ENCODE data around the gene POU2F3.

The POU2F3 gene

DNA sequence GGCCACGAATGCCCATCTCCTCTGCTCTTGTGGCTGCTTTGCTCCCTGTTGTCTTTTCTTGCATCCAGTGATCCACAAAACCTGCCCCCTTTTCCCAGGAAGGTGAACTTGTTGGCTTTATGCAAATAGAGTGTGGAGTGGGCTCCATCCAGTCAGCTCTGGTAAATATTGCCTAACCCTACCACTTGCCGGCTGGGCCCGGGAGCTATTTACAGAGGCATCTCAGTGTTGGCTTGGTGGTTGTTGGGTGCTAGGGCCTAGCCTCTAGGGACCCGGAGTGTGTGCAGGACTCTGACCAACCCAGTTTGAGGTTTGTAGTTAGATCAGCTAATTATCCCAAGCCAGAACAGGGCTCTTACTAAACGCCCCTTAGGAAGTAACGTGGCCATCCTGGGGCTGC lies 44.3 kb downstream of the POU2F3 start:
- H3K9me3 Mint-ChIP-seq, result no peaks in the 10 kb centered on the region
- no peaks in the 10 kb centered on the region for H3K36me3 Mint-ChIP-seq (ENCODE audit: low read depth)
- H3K27ac Mint-ChIP-seq, result no peak overlapping the region
- no peak overlapping the region for H3K4me3 Mint-ChIP-seq
- DNase-seq (ENCODE audit: low spot score), result no peak
- H3K27me3 Mint-ChIP-seq (ENCODE audit: low read depth), result peaks cover 18% of the 10 kb centered on the region
- no peaks in the 10 kb centered on the region for H3K4me1 Mint-ChIP-seq (ENCODE audit: low read depth)

- no peak overlapping the region for H3K27ac Mint-ChIP-seq
- DNase-seq (ENCODE audit: low spot score), result no peak
- no peaks in the 10 kb centered on the region for H3K36me3 Mint-ChIP-seq (ENCODE audit: low read depth)
- H3K9me3 Mint-ChIP-seq, result no peaks in the 10 kb centered on the region
- H3K4me1 Mint-ChIP-seq (ENCODE audit: low read depth), result no peaks in the 10 kb centered on the region
- H3K27me3 Mint-ChIP-seq (ENCODE audit: low read depth), result peaks cover 25% of the 10 kb centered on the region
- no peak overlapping the region for H3K4me3 Mint-ChIP-seq
Measured at GRCh38 chr11:120285256-120285655, 45.3 kb downstream of the POU2F3 start.

DNA sequence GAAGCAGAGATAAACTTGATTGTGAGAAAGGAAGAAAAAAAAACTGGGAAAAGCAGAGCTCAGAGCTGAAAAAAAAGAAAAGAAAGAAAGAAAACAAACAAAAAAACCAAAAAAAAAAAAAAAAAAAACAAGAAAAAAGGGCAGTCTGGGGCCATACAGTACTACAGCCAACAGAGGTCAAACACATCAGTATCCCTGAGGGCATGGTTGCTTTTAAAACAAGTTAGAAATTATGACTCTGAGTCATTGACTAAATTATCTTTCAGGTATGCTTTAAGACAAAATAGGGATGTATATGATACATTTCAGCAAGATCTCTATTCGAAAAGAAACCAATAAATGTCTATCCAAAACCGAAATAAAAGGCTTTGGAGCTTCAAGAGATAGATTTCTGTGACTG lies 48.1 kb downstream of the POU2F3 start:
- no peak overlapping the region for H3K27ac Mint-ChIP-seq

DNA sequence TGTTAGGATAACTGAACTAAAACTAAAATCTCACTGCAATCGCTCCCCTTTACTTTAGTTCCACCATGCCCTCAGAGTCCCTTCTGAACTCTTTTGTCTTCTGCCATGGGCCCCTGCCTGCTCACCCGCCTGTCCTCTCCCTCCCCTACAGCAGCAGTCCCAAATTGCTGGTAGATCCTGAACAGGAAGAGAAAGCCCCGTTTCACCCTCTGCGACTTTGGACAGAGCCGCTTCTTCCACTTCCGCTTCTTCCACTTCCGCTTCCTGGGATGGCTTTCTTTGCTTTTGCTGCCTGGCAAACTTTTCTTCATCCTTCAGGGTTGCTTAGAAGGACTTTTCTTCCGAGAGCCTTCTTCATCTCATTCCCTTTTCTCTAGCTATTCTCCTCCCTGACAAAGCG lies 49.5 kb downstream of the POU2F3 start:
- no peak for DNase-seq (ENCODE audit: low spot score)
- Mint-ChIP-seq H3K27me3 (ENCODE audit: low read depth) (peaks cover 35% of the 10 kb centered on the region), H3K4me1 (ENCODE audit: low read depth) (no peaks in the 10 kb centered on the region), H3K36me3 (ENCODE audit: low read depth) (no peaks in the 10 kb centered on the region), H3K4me3 (no peak overlapping the region), H3K9me3 (no peaks in the 10 kb centered on the region), H3K27ac (no peak overlapping the region)

More for the DNA sequence above, 48.1 kb downstream of the POU2F3 start:
- no peak for DNase-seq (ENCODE audit: low spot score)
- Mint-ChIP-seq H3K4me1 (ENCODE audit: low read depth) (no peaks in the 10 kb centered on the region), H3K36me3 (ENCODE audit: low read depth) (no peaks in the 10 kb centered on the region), H3K9me3 (no peaks in the 10 kb centered on the region), H3K27me3 (ENCODE audit: low read depth) (peaks cover 29% of the 10 kb centered on the region), H3K4me3 (no peak overlapping the region)

DNA sequence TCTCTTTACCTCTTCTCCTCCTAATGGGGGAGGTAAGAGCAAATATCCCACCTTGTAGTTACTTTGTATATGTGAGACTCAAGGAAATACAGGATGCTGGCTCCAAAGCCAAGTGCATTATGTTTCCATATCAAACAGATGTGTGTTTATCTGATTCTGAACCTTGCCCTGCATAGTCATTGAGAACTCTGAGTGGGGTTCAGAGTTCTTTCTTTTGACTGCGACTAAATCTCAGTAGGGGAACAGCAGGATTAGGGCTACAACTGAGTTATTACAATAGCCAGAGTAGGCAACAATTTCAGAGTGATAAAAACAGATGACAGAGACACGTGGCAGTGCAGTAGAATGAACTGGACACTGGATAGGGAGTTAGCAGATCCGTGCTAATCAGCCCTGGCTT lies 51.0 kb downstream of the POU2F3 start:
- DNase-seq (ENCODE audit: low spot score), result no peak
- no peaks in the 10 kb centered on the region for H3K9me3 Mint-ChIP-seq
- no peaks in the 10 kb centered on the region for H3K4me1 Mint-ChIP-seq (ENCODE audit: low read depth)
- no peak overlapping the region for H3K27ac Mint-ChIP-seq
- H3K36me3 Mint-ChIP-seq (ENCODE audit: low read depth), result no peaks in the 10 kb centered on the region
- no peak overlapping the region for H3K4me3 Mint-ChIP-seq
- peaks cover 42% of the 10 kb centered on the region for H3K27me3 Mint-ChIP-seq (ENCODE audit: low read depth)

- no peak for DNase-seq (ENCODE audit: low spot score)
- peaks cover 45% of the 10 kb centered on the region for H3K27me3 Mint-ChIP-seq (ENCODE audit: low read depth)
- no peaks in the 10 kb centered on the region for H3K36me3 Mint-ChIP-seq (ENCODE audit: low read depth)
- no peaks in the 10 kb centered on the region for H3K9me3 Mint-ChIP-seq
- H3K27ac Mint-ChIP-seq, result no peak overlapping the region
- no peaks in the 10 kb centered on the region for H3K4me1 Mint-ChIP-seq (ENCODE audit: low read depth)
- no peak overlapping the region for H3K4me3 Mint-ChIP-seq
Measured at GRCh38 chr11:120293038-120293800, 53.3 kb downstream of the POU2F3 start.

GRCh38 chr11:120294096-120294495 lies 54.2 kb downstream of the POU2F3 start:
- H3K4me3 Mint-ChIP-seq, result no peak overlapping the region
- H3K27me3 Mint-ChIP-seq (ENCODE audit: low read depth), result peaks cover 43% of the 10 kb centered on the region
- no peak overlapping the region for H3K27ac Mint-ChIP-seq
- H3K36me3 Mint-ChIP-seq (ENCODE audit: low read depth), result no peaks in the 10 kb centered on the region
- DNase-seq (ENCODE audit: low spot score), result no peak
- no peaks in the 10 kb centered on the region for H3K9me3 Mint-ChIP-seq
- no peaks in the 10 kb centered on the region for H3K4me1 Mint-ChIP-seq (ENCODE audit: low read depth)

GRCh38 chr11:120295099-120295498 lies 55.2 kb downstream of the POU2F3 start:
- Mint-ChIP-seq H3K4me3 (no peak overlapping the region), H3K36me3 (ENCODE audit: low read depth) (no peaks in the 10 kb centered on the region), H3K27ac (no peak overlapping the region), H3K27me3 (ENCODE audit: low read depth) (peaks cover 34% of the 10 kb centered on the region), H3K4me1 (ENCODE audit: low read depth) (no peaks in the 10 kb centered on the region), H3K9me3 (no peaks in the 10 kb centered on the region)
- no peak for DNase-seq (ENCODE audit: low spot score)

DNA sequence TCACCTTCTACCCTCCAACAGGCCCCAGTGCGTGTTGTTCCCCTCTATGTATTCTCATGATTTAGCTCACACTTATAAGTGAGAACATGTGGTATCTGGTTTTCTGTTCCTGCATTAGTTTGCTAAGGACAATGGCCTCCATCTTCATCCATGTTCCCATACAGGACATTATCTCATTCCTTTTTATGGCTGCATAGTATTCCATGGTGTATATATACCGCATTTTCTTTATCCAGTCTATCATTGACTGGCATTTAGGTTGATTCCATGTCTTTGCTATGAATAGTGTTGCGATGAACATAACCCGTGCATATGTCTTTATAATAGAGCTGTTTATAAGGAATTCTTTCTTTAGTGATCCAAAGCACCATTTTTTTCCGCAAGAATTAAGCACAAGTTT lies 56.6 kb downstream of the POU2F3 start:
- H3K4me3 Mint-ChIP-seq, result no peak overlapping the region
- no peaks in the 10 kb centered on the region for H3K4me1 Mint-ChIP-seq (ENCODE audit: low read depth)
- no peaks in the 10 kb centered on the region for H3K9me3 Mint-ChIP-seq
- DNase-seq (ENCODE audit: low spot score), result no peak
- no peak overlapping the region for H3K27ac Mint-ChIP-seq
- peaks cover 29% of the 10 kb centered on the region for H3K27me3 Mint-ChIP-seq (ENCODE audit: low read depth)
- no peaks in the 10 kb centered on the region for H3K36me3 Mint-ChIP-seq (ENCODE audit: low read depth)

GRCh38 chr11:120298461-120298860 lies 58.5 kb downstream of the POU2F3 start:
- DNase-seq (ENCODE audit: low spot score), result no peak
- Mint-ChIP-seq H3K27ac (no peak overlapping the region), H3K27me3 (ENCODE audit: low read depth) (peaks cover 28% of the 10 kb centered on the region), H3K36me3 (ENCODE audit: low read depth) (no peaks in the 10 kb centered on the region), H3K4me1 (ENCODE audit: low read depth) (no peaks in the 10 kb centered on the region), H3K9me3 (no peaks in the 10 kb centered on the region), H3K4me3 (no peak overlapping the region)

GRCh38 chr11:120302001-120302805 lies 62.3 kb downstream of the POU2F3 start:
- no peaks in the 10 kb centered on the region for H3K9me3 Mint-ChIP-seq
- no peak overlapping the region for H3K27ac Mint-ChIP-seq
- no peaks in the 10 kb centered on the region for H3K4me1 Mint-ChIP-seq (ENCODE audit: low read depth)
- no peak for DNase-seq (ENCODE audit: low spot score)
- no peaks in the 10 kb centered on the region for H3K36me3 Mint-ChIP-seq (ENCODE audit: low read depth)
- H3K4me3 Mint-ChIP-seq, result no peak overlapping the region
- peaks cover 17% of the 10 kb centered on the region for H3K27me3 Mint-ChIP-seq (ENCODE audit: low read depth)

GRCh38 chr11:120303004-120303637 lies 63.2 kb downstream of the POU2F3 start:
- Mint-ChIP-seq H3K27me3 (ENCODE audit: low read depth) (peaks cover 12% of the 10 kb centered on the region), H3K36me3 (ENCODE audit: low read depth) (no peaks in the 10 kb centered on the region), H3K27ac (no peak overlapping the region), H3K4me1 (ENCODE audit: low read depth) (no peaks in the 10 kb centered on the region), H3K4me3 (no peak overlapping the region), H3K9me3 (no peaks in the 10 kb centered on the region)
- DNase-seq (ENCODE audit: low spot score), result peak; percentile 33

DNA sequence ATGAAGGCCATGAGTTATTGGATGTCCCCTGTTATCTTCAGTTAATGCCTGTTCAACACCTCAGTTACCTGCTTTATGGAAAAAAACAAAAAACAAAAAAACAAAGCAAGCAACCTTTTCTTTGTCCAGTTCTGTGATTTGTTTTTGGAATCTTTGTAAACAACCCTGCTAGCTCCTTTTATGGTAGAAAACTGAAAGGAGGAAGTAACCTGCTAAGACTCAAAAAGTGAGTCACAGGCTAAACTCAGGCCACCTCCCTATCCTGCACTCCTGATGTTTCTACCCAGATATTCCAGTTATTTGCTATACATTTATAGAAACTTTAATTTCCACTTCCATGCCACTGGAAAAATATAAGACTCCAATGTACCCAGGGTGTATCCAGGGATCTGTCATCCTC lies 64.6 kb downstream of the POU2F3 start:
- Mint-ChIP-seq H3K4me3 (no peak overlapping the region), H3K4me1 (ENCODE audit: low read depth) (no peaks in the 10 kb centered on the region), H3K27ac (no peak overlapping the region), H3K9me3 (no peaks in the 10 kb centered on the region), H3K36me3 (ENCODE audit: low read depth) (no peaks in the 10 kb centered on the region), H3K27me3 (ENCODE audit: low read depth) (peaks cover 11% of the 10 kb centered on the region)
- DNase-seq (ENCODE audit: low spot score), result no peak

GRCh38 chr11:120305286-120305685 lies 65.3 kb downstream of the POU2F3 start:
- no peaks in the 10 kb centered on the region for H3K36me3 Mint-ChIP-seq (ENCODE audit: low read depth)
- H3K4me1 Mint-ChIP-seq (ENCODE audit: low read depth), result no peaks in the 10 kb centered on the region

More at GRCh38 chr11:120305286-120305685, 65.3 kb downstream of the POU2F3 start:
- Mint-ChIP-seq H3K27ac (no peak overlapping the region), H3K27me3 (ENCODE audit: low read depth) (peaks cover 11% of the 10 kb centered on the region), H3K4me3 (no peak overlapping the region), H3K9me3 (no peaks in the 10 kb centered on the region)
- DNase-seq (ENCODE audit: low spot score), result no peak
